IMR-90 (cell line): ENCODE data around the gene RAPGEF5.

Experiments
- CEBPB ChIP-seq: IDR thresholded peaks from 2 replicates; pipeline ENCODE4 v1.6.1; 2012; ENCODE audit warnings: low read depth, low read length, improper control_type of control experiment
- USF2 ChIP-seq: fragments of 150-350 bp; IDR thresholded peaks from 2 replicates; pipeline ENCODE4 v1.6.1; 2017; ENCODE audit warnings: mild to moderate bottlenecking, antibody characterized with exemption, low read length, low read depth

GRCh38 chr7:22399091-22399490 is 42.1 kb upstream of the RAPGEF5 start:
- TF ChIP-seq CEBPB (no peak), USF2 (no peak)
